Epithelial cell of esophagus (primary cell): ENCODE results near the gene KCNH5.

Experiments
- DNase-seq: peaks from one replicate; pipeline ENCODE4 v3.0.0; 2010; ENCODE audit warnings: low read depth
- H3K4me3 ChIP-seq: 2 replicates; pipeline ENCODE4 v1.5.1; 2011; ENCODE audit warnings: mild to moderate bottlenecking, low read length, control low read depth
- CTCF ChIP-seq: IDR thresholded peaks from 2 replicates; pipeline ENCODE4 v1.5.1; 2011; ENCODE audit warnings: low read depth, mild to moderate bottlenecking, low read length, control low read depth, inconsistent platforms; ENCODE audit not compliant: insufficient read depth; ENCODE audit errors: missing control alignments

The KCNH5 gene

GRCh38 chr14:63032641-63033040, 12.6 kb downstream of the KCNH5 start:
- TF ChIP-seq CTCF: no peak
- DNase-seq: no peak

GRCh38 chr14:63032076-63032475, 13.2 kb downstream of the KCNH5 start:
- no peak overlapping the region for H3K4me3 ChIP-seq
- no peak for DNase-seq

More at GRCh38 chr14:63032641-63033040, 12.6 kb downstream of the KCNH5 start:
- H3K4me3 ChIP-seq: no peak overlapping the region

GRCh38 chr14:63030113-63030512, 15.1 kb downstream of the KCNH5 start:
- DNase-seq: no peak
- H3K4me3 ChIP-seq: no peak overlapping the region
- no peak for TF ChIP-seq CTCF

More at GRCh38 chr14:63032076-63032475, 13.2 kb downstream of the KCNH5 start:
- TF ChIP-seq CTCF: no peak

DNA sequence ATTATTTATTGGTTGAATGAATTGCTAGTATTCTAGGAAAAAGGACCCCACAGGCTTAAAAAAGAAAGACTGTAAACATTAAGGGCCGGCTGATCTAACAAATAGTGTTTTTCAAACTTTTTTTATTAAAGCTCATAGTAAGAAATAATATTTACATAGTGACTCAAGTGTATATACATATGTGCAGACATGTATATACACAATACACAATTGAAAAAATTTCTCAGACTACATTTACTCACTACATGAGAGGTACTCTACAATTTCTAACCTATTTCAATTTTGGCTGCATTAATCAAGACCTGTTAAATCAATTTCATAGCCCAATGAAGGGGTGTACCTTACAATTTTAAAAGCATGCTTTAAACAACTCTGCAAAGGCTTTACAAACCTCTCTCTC, 17.5 kb downstream of the KCNH5 start:
- TF ChIP-seq CTCF: no peak
- no peak for DNase-seq
- H3K4me3 ChIP-seq: no peak overlapping the region

DNA sequence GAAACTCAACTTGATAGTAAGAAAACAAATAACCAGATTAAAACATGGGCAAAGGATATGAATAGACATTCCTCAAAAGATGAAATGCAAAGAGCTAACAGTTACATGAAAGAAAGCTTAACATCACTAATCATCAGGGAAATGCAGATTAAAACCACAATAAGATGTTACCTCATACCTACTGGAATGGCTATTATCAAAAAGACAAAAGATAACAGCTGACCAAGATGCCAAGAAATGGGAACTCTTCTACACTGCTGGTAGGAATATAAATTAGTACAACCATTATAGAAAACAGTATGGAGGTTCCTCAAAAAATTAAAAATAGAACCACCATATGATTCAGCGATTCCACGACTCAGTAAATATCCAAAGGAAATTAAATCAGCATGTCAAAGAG, 18.8 kb downstream of the KCNH5 start:
- DNase-seq: no peak
- no peak overlapping the region for H3K4me3 ChIP-seq
- TF ChIP-seq CTCF: no peak

- H3K4me3 ChIP-seq: no peak overlapping the region
- no peak for TF ChIP-seq CTCF
- no peak for DNase-seq
Observed at GRCh38 chr14:63014621-63015020, 30.6 kb downstream of the KCNH5 start.

GRCh38 chr14:63012171-63012570, 33.1 kb downstream of the KCNH5 start:
- TF ChIP-seq CTCF: no peak
- H3K4me3 ChIP-seq: no peak overlapping the region
- DNase-seq: no peak
